ENCODE measurements around the gene FAM83G. TPM values are rescaled to one million over a fixed set of nuclear protein-coding genes. Genes with fewer than 3 reads are reported as not detected.

The FAM83G gene
- total RNA-seq, 1 donor from 2014 or later: 1.3 TPM

- H3K9me3 Mint-ChIP-seq: no peaks in the 10 kb centered on the region
- no peak for TF ChIP-seq CTCF (conservative IDR thresholded peaks at IDR 0.05)
- H3K36me3 Mint-ChIP-seq (ENCODE audit: low read depth): no peaks in the 10 kb centered on the region
- H3K27me3 Mint-ChIP-seq (ENCODE audit: low read depth): no peaks in the 10 kb centered on the region
- H3K4me3 Mint-ChIP-seq: no peak overlapping the region
- DNase-seq (ENCODE audit: low read depth, low spot score): no peak
- no peak overlapping the region for H3K27ac Mint-ChIP-seq (ENCODE audit: unreplicated experiment)
- peaks cover 7% of the 10 kb centered on the region for H3K4me1 Mint-ChIP-seq
Observed at GRCh38 chr17:18985475-18985874, 19.1 kb downstream of the FAM83G start.

- no peak for TF ChIP-seq CTCF (conservative IDR thresholded peaks at IDR 0.05)
- no peak for DNase-seq (ENCODE audit: low read depth, low spot score)
- H3K4me1 Mint-ChIP-seq: peaks cover 7% of the 10 kb centered on the region
- no peaks in the 10 kb centered on the region for H3K36me3 Mint-ChIP-seq (ENCODE audit: low read depth)
- H3K4me3 Mint-ChIP-seq: no peak overlapping the region
- peak overlapping the region; percentile 35 for H3K27ac Mint-ChIP-seq (ENCODE audit: unreplicated experiment)
- H3K9me3 Mint-ChIP-seq: no peaks in the 10 kb centered on the region
- H3K27me3 Mint-ChIP-seq (ENCODE audit: low read depth): no peaks in the 10 kb centered on the region
Observed at GRCh38 chr17:18984273-18985114, 20.1 kb downstream of the FAM83G start.

GRCh38 chr17:18981642-18982424, 22.7 kb downstream of the FAM83G start:
- no peak for TF ChIP-seq CTCF (conservative IDR thresholded peaks at IDR 0.05)
- Mint-ChIP-seq H3K9me3 (no peaks in the 10 kb centered on the region), H3K36me3 (ENCODE audit: low read depth) (no peaks in the 10 kb centered on the region), H3K4me1 (peaks cover 7% of the 10 kb centered on the region), H3K4me3 (no peak overlapping the region), H3K27me3 (ENCODE audit: low read depth) (no peaks in the 10 kb centered on the region), H3K27ac (ENCODE audit: unreplicated experiment) (peak overlapping the region; percentile 57)
- DNase-seq (ENCODE audit: low read depth, low spot score): no peak

GRCh38 chr17:18981335-18981641, 23.3 kb downstream of the FAM83G start:
- no peak for DNase-seq (ENCODE audit: low read depth, low spot score)
- Mint-ChIP-seq H3K27ac (ENCODE audit: unreplicated experiment) (peak overlapping the region; percentile 50), H3K9me3 (no peaks in the 10 kb centered on the region), H3K4me3 (no peak overlapping the region), H3K36me3 (ENCODE audit: low read depth) (no peaks in the 10 kb centered on the region), H3K4me1 (peaks cover 7% of the 10 kb centered on the region), H3K27me3 (ENCODE audit: low read depth) (no peaks in the 10 kb centered on the region)
- no peak for TF ChIP-seq CTCF (conservative IDR thresholded peaks at IDR 0.05)

- Mint-ChIP-seq H3K4me3 (no peak overlapping the region), H3K4me1 (peaks cover 7% of the 10 kb centered on the region), H3K27ac (ENCODE audit: unreplicated experiment) (peak overlapping the region; percentile 50), H3K36me3 (ENCODE audit: low read depth) (no peaks in the 10 kb centered on the region), H3K9me3 (no peaks in the 10 kb centered on the region), H3K27me3 (ENCODE audit: low read depth) (no peaks in the 10 kb centered on the region)
- no peak for DNase-seq (ENCODE audit: low read depth, low spot score)
- no peak for TF ChIP-seq CTCF (conservative IDR thresholded peaks at IDR 0.05)
Observed at GRCh38 chr17:18980682-18981334, 23.8 kb downstream of the FAM83G start.

Data from neural crest cell (in vitro differentiated cells).